Measurements from ENCODE around the gene TAGLN3. TPM values are rescaled to one million over a fixed set of nuclear protein-coding genes. Genes with fewer than 3 reads are reported as not detected.
A peak's percentile ranks its signal among the peaks of the same experiment; 100 is the strongest.

TAGLN3 gene
- total RNA-seq, 1 donor from 2014 or later, result 9.0 TPM

GRCh38 chr3:112004669-112005068 lies 5.9 kb downstream of the TAGLN3 start:
- no peaks in the 10 kb centered on the region for H3K9me3 Mint-ChIP-seq (ENCODE audit: low read depth)
- H3K36me3 Mint-ChIP-seq (ENCODE audit: insufficient read depth), result no peaks in the 10 kb centered on the region
- H3K27me3 Mint-ChIP-seq, result peaks cover 25% of the 10 kb centered on the region
- peaks cover 23% of the 10 kb centered on the region for H3K4me1 Mint-ChIP-seq (ENCODE audit: low read depth)
- TF ChIP-seq, protein P1, sequence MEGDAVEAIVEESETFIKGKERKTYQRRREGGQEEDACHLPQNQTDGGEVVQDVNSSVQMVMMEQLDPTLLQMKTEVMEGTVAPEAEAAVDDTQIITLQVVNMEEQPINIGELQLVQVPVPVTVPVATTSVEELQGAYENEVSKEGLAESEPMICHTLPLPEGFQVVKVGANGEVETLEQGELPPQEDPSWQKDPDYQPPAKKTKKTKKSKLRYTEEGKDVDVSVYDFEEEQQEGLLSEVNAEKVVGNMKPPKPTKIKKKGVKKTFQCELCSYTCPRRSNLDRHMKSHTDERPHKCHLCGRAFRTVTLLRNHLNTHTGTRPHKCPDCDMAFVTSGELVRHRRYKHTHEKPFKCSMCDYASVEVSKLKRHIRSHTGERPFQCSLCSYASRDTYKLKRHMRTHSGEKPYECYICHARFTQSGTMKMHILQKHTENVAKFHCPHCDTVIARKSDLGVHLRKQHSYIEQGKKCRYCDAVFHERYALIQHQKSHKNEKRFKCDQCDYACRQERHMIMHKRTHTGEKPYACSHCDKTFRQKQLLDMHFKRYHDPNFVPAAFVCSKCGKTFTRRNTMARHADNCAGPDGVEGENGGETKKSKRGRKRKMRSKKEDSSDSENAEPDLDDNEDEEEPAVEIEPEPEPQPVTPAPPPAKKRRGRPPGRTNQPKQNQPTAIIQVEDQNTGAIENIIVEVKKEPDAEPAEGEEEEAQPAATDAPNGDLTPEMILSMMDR (IDR thresholded peaks at IDR 0.05; ENCODE audit: unreplicated experiment), result no peak
- H3K27ac Mint-ChIP-seq, result peak overlapping the region; percentile 30
- no peak for DNase-seq (ENCODE audit: low spot score, unreplicated experiment)
- no peak overlapping the region for H3K4me3 Mint-ChIP-seq (ENCODE audit: low read depth)

DNA sequence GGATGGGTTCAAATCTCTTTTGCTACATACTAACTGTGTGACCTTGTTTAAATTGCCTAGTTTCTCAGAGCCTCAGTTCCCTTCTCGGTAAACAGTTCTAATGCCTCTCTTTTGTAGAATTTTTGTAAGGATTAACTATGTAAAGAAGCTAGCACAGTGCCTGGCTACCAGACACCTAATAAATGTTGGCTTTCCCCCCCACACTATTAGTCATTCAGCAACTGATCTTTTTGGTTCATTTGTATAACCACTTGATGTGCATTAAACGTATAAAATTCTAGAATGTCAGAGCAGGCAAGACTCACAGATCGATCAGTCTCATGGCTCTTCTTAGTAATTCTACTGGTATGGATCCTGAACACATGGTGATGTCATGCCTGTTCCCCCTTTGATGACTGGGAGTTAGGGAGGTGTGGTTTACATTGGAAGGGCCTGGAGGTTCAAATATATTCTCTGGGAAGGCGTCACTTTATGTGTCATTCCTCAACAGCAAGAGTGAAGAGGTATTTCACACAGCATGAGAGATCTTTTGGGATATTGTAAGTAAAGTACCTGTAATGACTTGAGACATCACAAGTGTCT lies 6.5 kb downstream of the TAGLN3 start:
- peaks cover 20% of the 10 kb centered on the region for H3K4me1 Mint-ChIP-seq (ENCODE audit: low read depth)
- H3K27ac Mint-ChIP-seq, result peak overlapping the region; percentile 30
- peaks cover 22% of the 10 kb centered on the region for H3K27me3 Mint-ChIP-seq
- TF ChIP-seq, protein P1 (IDR thresholded peaks at IDR 0.05; ENCODE audit: unreplicated experiment), result no peak
- H3K9me3 Mint-ChIP-seq (ENCODE audit: low read depth), result no peaks in the 10 kb centered on the region
- no peaks in the 10 kb centered on the region for H3K36me3 Mint-ChIP-seq (ENCODE audit: insufficient read depth)
- DNase-seq (ENCODE audit: low spot score, unreplicated experiment), result no peak
- no peak overlapping the region for H3K4me3 Mint-ChIP-seq (ENCODE audit: low read depth)

DNA sequence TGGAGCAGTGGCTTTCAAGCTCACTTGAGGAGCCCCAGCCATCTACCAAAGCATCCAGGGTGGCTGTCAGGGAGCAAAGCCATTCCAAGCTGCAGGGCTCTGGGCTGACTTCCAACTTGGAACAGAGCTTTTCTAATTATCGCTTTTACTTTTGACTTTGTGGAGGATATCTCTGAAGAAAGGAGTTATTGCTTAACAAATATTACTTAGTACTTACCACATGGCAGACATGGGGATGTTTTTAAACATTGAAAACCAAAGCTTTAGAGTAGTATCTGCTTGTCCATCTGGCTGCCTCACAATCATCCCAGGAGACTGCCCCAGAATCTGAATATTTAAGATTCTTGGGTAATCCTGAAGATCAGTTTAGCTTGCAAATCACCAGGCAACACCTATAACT lies 8.9 kb downstream of the TAGLN3 start:
- Mint-ChIP-seq H3K36me3 (ENCODE audit: insufficient read depth) (no peaks in the 10 kb centered on the region), H3K27ac (no peak overlapping the region), H3K4me1 (ENCODE audit: low read depth) (peaks cover 16% of the 10 kb centered on the region), H3K4me3 (ENCODE audit: low read depth) (no peak overlapping the region), H3K9me3 (ENCODE audit: low read depth) (no peaks in the 10 kb centered on the region), H3K27me3 (peaks cover 3% of the 10 kb centered on the region)
- DNase-seq (ENCODE audit: low spot score, unreplicated experiment), result no peak
- TF ChIP-seq, protein P1 (IDR thresholded peaks at IDR 0.05; ENCODE audit: unreplicated experiment), result no peak

DNA sequence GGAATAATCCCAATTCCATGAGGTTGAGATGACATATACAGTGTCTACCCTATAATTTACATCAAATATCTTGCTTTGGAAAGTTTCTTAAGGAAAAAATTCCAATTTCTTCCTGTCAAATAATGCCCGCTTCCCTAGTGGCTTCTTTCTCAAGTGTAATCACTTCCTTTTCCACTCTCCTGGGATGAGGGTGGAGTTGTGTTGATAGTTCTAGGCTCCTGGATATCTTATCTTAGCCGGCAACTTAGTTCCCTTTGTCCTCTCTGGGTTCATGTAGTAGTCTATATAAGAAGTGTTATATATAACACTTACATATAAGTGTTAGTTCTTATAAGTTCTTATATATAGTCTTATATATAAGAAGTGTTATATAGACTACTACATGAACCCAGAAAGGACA lies 10.9 kb downstream of the TAGLN3 start:
- Mint-ChIP-seq H3K4me3 (ENCODE audit: low read depth) (no peak overlapping the region), H3K4me1 (ENCODE audit: low read depth) (peaks cover 9% of the 10 kb centered on the region), H3K27ac (no peak overlapping the region), H3K36me3 (ENCODE audit: insufficient read depth) (no peaks in the 10 kb centered on the region), H3K9me3 (ENCODE audit: low read depth) (no peaks in the 10 kb centered on the region), H3K27me3 (no peaks in the 10 kb centered on the region)
- DNase-seq (ENCODE audit: low spot score, unreplicated experiment), result no peak
- TF ChIP-seq, protein P1 (IDR thresholded peaks at IDR 0.05; ENCODE audit: unreplicated experiment), result no peak

GRCh38 chr3:112010636-112011035 lies 11.9 kb downstream of the TAGLN3 start:
- H3K27ac Mint-ChIP-seq, result no peak overlapping the region
- no peak for DNase-seq (ENCODE audit: low spot score, unreplicated experiment)
- H3K27me3 Mint-ChIP-seq, result no peaks in the 10 kb centered on the region
- H3K9me3 Mint-ChIP-seq (ENCODE audit: low read depth), result no peaks in the 10 kb centered on the region
- no peaks in the 10 kb centered on the region for H3K36me3 Mint-ChIP-seq (ENCODE audit: insufficient read depth)
- H3K4me1 Mint-ChIP-seq (ENCODE audit: low read depth), result peaks cover 2% of the 10 kb centered on the region
- TF ChIP-seq, protein P1 (IDR thresholded peaks at IDR 0.05; ENCODE audit: unreplicated experiment), result no peak
- H3K4me3 Mint-ChIP-seq (ENCODE audit: low read depth), result no peak overlapping the region

All from progenitor cell of endocrine pancreas (in vitro differentiated cells).